RWPE2 (cell line): Measurements from ENCODE around the gene AURKB.

Experiments used
- ATAC-seq: fragments of 200-7000 bp; cut with Tn5 transposase; 3 replicates; pipeline ENCODE4 v1.9.1; 2021; ENCODE audit warnings: low read depth
- DNase-seq: peaks from one replicate; pipeline ENCODE4 v3.0.0-alpha.2; 2020; ENCODE audit warnings: low spot score
- H3K27ac ChIP-seq: fragments of 450-650 bp; 2 replicates; pipeline ENCODE4 v1.5.1; 2017; ENCODE audit warnings: mild to moderate bottlenecking; ENCODE audit not compliant: poor library complexity, severe bottlenecking
- H3K27me3 ChIP-seq: fragments of 250-450 bp; sonication (Bioruptor Pico); 2 replicates; pipeline ENCODE4 v1.5.1; 2021; ENCODE audit warnings: mild to moderate bottlenecking, moderate library complexity; ENCODE audit not compliant: insufficient read depth, poor library complexity, severe bottlenecking
- H3K36me3 ChIP-seq: fragments of 250-450 bp; sonication (Bioruptor Pico); 2 replicates; pipeline ENCODE4 v1.5.1; 2020; ENCODE audit warnings: low read depth, mild to moderate bottlenecking, moderate library complexity
- H3K4me1 ChIP-seq: fragments of 250-450 bp; sonication (Bioruptor Pico); 2 replicates; pipeline ENCODE4 v1.5.1; 2021; ENCODE audit warnings: mild to moderate bottlenecking, moderate library complexity; ENCODE audit not compliant: insufficient read depth, poor library complexity, severe bottlenecking
- H3K4me3 ChIP-seq: fragments of 250-450 bp; sonication (Bioruptor Pico); 2 replicates; pipeline ENCODE4 v1.5.1; 2021; ENCODE audit warnings: mild to moderate bottlenecking, moderate library complexity; ENCODE audit not compliant: severe bottlenecking
- H3K9me3 ChIP-seq: fragments of 250-450 bp; sonication (Bioruptor Pico); 2 replicates; pipeline ENCODE4 v1.5.1; 2021; ENCODE audit warnings: mild to moderate bottlenecking, moderate library complexity; ENCODE audit not compliant: severe bottlenecking
- TF ChIP-seq, protein P1 (sequence below): fragments of 450-650 bp; IDR thresholded peaks from one replicate; pipeline ENCODE4 v1.5.1; 2017; ENCODE audit warnings: mild to moderate bottlenecking, moderate library complexity; ENCODE audit not compliant: poor library complexity, severe bottlenecking

Gene AURKB

GRCh38 chr17:8190506-8190905, 19.9 kb downstream of the AURKB start:
- Histone ChIP-seq H3K36me3 (no peaks in the 10 kb centered on the region), H3K4me3 (peak overlapping the region; percentile 55), H3K4me1 (peaks cover 9% of the 10 kb centered on the region), H3K27me3 (no peaks in the 10 kb centered on the region), H3K27ac (peak overlapping the region; percentile 69), H3K9me3 (no peaks in the 10 kb centered on the region)
- DNase-seq (no peak), ATAC-seq (no peak)
- TF ChIP-seq, protein P1, sequence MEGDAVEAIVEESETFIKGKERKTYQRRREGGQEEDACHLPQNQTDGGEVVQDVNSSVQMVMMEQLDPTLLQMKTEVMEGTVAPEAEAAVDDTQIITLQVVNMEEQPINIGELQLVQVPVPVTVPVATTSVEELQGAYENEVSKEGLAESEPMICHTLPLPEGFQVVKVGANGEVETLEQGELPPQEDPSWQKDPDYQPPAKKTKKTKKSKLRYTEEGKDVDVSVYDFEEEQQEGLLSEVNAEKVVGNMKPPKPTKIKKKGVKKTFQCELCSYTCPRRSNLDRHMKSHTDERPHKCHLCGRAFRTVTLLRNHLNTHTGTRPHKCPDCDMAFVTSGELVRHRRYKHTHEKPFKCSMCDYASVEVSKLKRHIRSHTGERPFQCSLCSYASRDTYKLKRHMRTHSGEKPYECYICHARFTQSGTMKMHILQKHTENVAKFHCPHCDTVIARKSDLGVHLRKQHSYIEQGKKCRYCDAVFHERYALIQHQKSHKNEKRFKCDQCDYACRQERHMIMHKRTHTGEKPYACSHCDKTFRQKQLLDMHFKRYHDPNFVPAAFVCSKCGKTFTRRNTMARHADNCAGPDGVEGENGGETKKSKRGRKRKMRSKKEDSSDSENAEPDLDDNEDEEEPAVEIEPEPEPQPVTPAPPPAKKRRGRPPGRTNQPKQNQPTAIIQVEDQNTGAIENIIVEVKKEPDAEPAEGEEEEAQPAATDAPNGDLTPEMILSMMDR = no peak

DNA sequence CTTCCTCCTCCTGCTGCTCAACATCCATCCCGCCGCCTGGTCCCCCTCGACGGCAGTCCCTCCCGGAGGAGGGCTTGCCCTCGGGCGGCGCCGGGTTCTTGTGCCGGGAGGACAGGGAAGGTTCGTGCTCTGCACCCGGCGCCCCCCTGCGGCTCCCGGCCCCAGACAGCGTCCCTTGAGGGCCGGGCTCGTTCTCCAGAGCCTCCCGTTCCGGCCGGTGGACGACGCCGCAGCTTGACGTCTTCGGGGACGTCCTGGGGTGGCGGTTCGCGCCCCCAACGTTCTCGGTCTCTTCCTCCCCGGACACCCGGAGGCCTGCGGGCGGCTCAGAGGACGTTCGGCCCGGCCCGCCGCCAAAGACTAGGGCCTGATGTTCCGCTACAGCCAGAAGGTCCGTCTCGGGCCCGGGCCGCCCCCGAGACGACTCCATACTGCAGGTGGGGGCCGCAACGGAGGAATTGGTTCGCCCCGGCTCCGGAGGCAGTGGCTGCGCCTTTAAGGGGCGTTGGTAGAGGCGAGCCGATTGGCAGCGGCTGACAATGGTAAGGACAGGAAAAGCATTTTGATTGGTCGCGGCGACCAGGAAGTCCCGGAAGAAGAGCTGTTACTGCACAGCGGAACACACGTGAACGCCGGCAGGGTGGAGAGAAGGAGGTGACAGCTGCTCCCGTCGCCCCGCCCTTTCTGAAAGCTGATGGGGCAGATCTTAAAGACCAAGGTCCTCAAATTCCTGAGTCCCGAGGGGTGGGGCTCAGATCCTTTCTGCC, 20.5 kb downstream of the AURKB start, which contains the start of gene BORCS6:
Gene BORCS6 (minus strand): TSS at position 470 of the 767 bp plus-strand sequence. CDS start 40 bp downstream, at position 430.
- Histone ChIP-seq H3K36me3 (no peaks in the 10 kb centered on the region), H3K9me3 (no peaks in the 10 kb centered on the region), H3K27ac (peak within 1 kb of the TSS; percentile 69), H3K4me1 (peaks cover 9% of the 10 kb centered on the region), H3K4me3 (peak within 1 kb of the TSS; percentile 55), H3K27me3 (no peaks in the 10 kb centered on the region)
- TF ChIP-seq, protein P1 = peak; percentile 18
- ATAC-seq = peak; percentile 66
- DNase-seq = peak; percentile 99

DNA sequence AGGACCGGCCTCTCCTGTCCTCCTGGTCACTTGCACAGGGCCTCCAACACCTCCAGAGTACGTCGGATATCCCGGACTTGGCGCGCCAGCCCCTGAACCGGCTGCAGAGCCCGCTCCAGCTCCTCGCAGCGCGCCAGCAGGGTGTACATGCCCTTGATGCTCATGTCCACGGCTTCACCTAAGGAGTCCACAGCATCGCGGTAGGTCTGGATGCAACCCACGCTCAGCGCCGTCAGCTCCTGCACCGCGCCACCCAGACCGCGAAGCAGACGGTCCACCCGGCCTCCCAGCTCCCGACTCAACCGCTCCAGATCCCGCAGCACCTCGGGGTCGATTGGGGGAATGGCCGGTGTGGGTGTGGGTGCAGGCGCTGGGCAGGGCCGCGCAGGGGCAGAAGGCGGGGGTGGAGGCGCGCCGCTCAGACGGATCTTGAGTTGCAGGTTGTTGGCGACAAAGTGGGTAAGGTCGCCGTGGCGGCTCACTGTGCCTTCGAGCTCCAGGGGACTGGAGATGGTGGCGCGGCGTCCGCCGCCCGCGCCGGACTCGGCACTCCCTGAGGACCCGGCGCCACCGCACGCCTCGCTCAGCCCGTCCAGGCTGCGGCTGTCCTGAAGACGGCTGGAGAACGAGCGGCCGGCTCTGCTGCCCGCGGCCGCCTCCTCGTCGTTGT, 21.2 kb downstream of the AURKB start:
- H3K36me3 ChIP-seq = no peaks in the 10 kb centered on the region
- no peaks in the 10 kb centered on the region for H3K9me3 ChIP-seq
- H3K27ac ChIP-seq = peak overlapping the region; percentile 69
- H3K4me3 ChIP-seq = peak overlapping the region; percentile 55
- DNase-seq = no peak
- peaks cover 9% of the 10 kb centered on the region for H3K4me1 ChIP-seq
- TF ChIP-seq, protein P1 = no peak
- ATAC-seq = no peak
- H3K27me3 ChIP-seq = no peaks in the 10 kb centered on the region

DNA sequence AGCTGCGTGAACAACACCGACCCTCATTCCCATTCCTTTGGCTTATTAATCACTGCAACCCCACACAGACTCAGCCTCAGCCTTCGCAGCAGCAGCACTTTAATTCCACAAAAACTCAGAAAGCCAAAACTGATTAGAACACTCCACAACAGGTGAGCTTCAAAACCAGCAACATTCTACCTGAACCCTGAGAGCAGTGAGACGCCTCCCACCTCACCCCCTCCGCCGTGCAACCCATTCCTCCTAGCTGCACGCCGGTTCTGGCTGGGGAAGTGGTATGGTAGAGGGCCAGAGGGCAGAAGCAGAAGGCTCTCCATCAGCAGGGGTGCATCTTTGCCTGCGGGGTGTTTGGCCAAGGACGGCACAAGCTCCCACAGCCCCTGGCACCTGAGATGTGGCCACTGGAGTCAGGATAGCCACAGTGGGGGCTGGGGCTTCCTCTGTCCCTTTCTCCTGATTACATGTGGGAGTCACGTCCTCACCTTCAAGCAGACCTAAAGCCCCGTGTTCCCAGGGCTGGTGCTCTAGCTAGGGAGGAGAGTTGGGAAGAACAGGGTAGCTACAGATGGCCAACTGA, 22.0 kb downstream of the AURKB start:
- ATAC-seq (no peak), DNase-seq (no peak)
- H3K27ac ChIP-seq = peak overlapping the region; percentile 69
- H3K36me3 ChIP-seq = no peaks in the 10 kb centered on the region
- no peaks in the 10 kb centered on the region for H3K9me3 ChIP-seq
- H3K4me3 ChIP-seq = peak overlapping the region; percentile 92
- no peaks in the 10 kb centered on the region for H3K27me3 ChIP-seq
- peaks cover 9% of the 10 kb centered on the region for H3K4me1 ChIP-seq
- TF ChIP-seq, protein P1 = no peak
